GM12891 (cell line): Measurements from ENCODE around the gene PGM3.

Experiments
- PAX5 ChIP-seq: IDR thresholded peaks from 2 replicates; pipeline ENCODE4 v1.6.1; 2011; ENCODE audit warnings: low read length, moderate library complexity, mild to moderate bottlenecking; ENCODE audit not compliant: insufficient read depth, severe bottlenecking
- POLR2A ChIP-seq: IDR thresholded peaks from 2 replicates; pipeline ENCODE4 v1.6.1; 2011; ENCODE audit warnings: low read depth, low read length, control low read depth
- POLR2AphosphoS5 ChIP-seq: IDR thresholded peaks from 2 replicates; pipeline ENCODE4 v1.6.1; 2011; ENCODE audit warnings: low read depth, low read length, control low read depth
- TAF1 ChIP-seq: IDR thresholded peaks from 2 replicates; pipeline ENCODE4 v1.6.1; 2011; ENCODE audit warnings: low read depth, low read length, control low read depth

DNA sequence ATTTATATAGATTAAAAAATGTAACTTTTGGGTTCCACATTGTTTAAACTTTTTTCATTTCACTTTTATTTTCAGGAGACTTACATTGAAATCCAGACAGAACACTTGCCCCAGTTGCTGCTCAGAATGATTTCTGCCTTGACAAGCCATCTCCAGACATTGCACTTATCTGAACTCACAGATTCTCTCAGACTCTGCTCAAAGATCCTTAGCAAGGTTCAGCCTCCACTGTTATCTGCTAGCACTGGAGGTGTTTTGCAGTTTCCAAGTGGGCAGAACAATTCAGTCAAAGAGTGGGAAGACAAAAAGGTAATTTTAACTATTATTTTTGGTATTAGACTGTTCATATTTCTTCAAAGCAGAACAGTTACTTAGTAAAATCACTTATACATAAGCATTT is 67.6 kb downstream of the PGM3 start:
- TF ChIP-seq POLR2A (no peak), POLR2AphosphoS5 (no peak), TAF1 (no peak), PAX5 (no peak)
